Loucy (cell line): ENCODE measurements around the gene FGG.

Experiments
- H2AFZ ChIP-seq: fragments of 200-600 bp; sonication (generic); 2 replicates; pipeline ENCODE4 v1.6.0; 2016; ENCODE audit warnings: antibody characterized with exemption, mild to moderate bottlenecking, low read length, moderate library complexity
- H3F3A ChIP-seq: fragments of 200-600 bp; 2 replicates; pipeline ENCODE4 v1.6.0; 2016; ENCODE audit warnings: antibody characterized with exemption, low read depth, mild to moderate bottlenecking
- H3K27me3 ChIP-seq: fragments of 200-600 bp; sonication (generic); 2 replicates; pipeline ENCODE4 v1.6.1; 2014; ENCODE audit warnings: low read length, mild to moderate bottlenecking; ENCODE audit not compliant: insufficient read depth, poor library complexity, severe bottlenecking
- H3K36me3 ChIP-seq: fragments of 200-600 bp; sonication (generic); 2 replicates; pipeline ENCODE4 v1.6.1; 2016; ENCODE audit warnings: low read length; ENCODE audit not compliant: insufficient read depth
- H3K4me1 ChIP-seq: fragments of 200-600 bp; sonication (generic); 2 replicates; pipeline ENCODE4 v1.5.1; 2014; ENCODE audit warnings: low read length, mild to moderate bottlenecking; ENCODE audit not compliant: insufficient read depth, poor library complexity, severe bottlenecking
- H3K4me2 ChIP-seq: fragments of 200-600 bp; sonication (generic); 2 replicates; pipeline ENCODE4 v1.6.0; 2014; ENCODE audit warnings: antibody characterized with exemption, low read length, low read depth, mild to moderate bottlenecking; ENCODE audit not compliant: poor library complexity, severe bottlenecking
- H3K4me3 ChIP-seq: fragments of 200-600 bp; sonication (generic); 2 replicates; pipeline ENCODE4 v1.5.1; 2014; ENCODE audit warnings: low read length, mild to moderate bottlenecking, mixed read lengths; ENCODE audit not compliant: poor library complexity, severe bottlenecking
- H3K79me2 ChIP-seq: fragments of 200-600 bp; sonication (generic); 2 replicates; pipeline ENCODE4 v1.6.1; 2014; ENCODE audit warnings: low read length; ENCODE audit not compliant: insufficient read depth
- H3K9ac ChIP-seq: fragments of 200-600 bp; sonication (generic); 2 replicates; pipeline ENCODE4 v1.6.0; 2014; ENCODE audit warnings: mild to moderate bottlenecking, low read depth, low read length, moderate library complexity; ENCODE audit not compliant: poor library complexity, severe bottlenecking
- H3K9me2 ChIP-seq: fragments of 200-600 bp; sonication (generic); replicated peaks from 2 replicates; pipeline ENCODE4 v1.6.1; 2016; ENCODE audit warnings: low read depth, low read length, mixed read lengths
- H3K9me3 ChIP-seq: fragments of 200-600 bp; sonication (generic); 2 replicates; pipeline ENCODE4 v1.6.1; 2014; ENCODE audit warnings: mild to moderate bottlenecking, antibody characterized with exemption, low read length, low read depth; ENCODE audit not compliant: insufficient read depth
- H4K20me1 ChIP-seq: fragments of 200-600 bp; sonication (generic); 2 replicates; pipeline ENCODE4 v1.6.0; 2014; ENCODE audit warnings: antibody characterized with exemption, low read length, mild to moderate bottlenecking; ENCODE audit not compliant: insufficient read depth, poor library complexity, severe bottlenecking
- CTCF ChIP-seq: fragments of 200-600 bp; sonication (generic); conservative IDR thresholded peaks from 2 replicates; pipeline ENCODE4 v1.5.1; 2014; ENCODE audit warnings: mild to moderate bottlenecking, antibody characterized with exemption, low read length
- EZH2phosphoT487 ChIP-seq: fragments of 200-600 bp; IDR thresholded peaks from 2 replicates; pipeline ENCODE4 v1.6.1; 2018; ENCODE audit warnings: antibody characterized with exemption, mild to moderate bottlenecking, moderate library complexity, borderline replicate concordance

The FGG gene

GRCh38 chr4:154626793-154627484, 14.5 kb upstream of the FGG start:
- H3K9ac ChIP-seq, result no peak overlapping the region
- no peak overlapping the region for H2AFZ ChIP-seq

DNA sequence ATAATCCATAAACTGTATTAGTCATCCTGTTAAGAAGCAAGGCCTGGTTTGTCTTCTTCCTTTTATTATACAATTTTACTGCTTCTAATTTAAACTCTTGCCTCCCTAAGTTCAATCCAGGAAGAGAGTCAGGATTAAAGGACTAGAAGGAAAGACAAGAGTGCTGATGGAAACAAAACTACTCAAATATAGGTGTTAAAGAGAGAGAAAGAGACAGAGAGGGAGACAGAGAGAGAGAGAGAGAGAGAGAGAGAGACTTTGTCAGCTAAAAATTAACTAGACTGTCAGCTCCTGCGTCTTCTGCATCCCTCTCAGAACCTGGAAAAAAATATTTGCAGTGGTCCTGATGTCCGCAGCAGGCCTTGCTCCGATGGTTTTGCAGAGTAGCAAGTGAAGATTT, 13.5 kb upstream of the FGG start:
- no peaks in the 10 kb centered on the region for H3K4me1 ChIP-seq
- H3K36me3 ChIP-seq, result no peaks in the 10 kb centered on the region
- no peak overlapping the region for H2AFZ ChIP-seq
- H3K4me3 ChIP-seq, result no peak overlapping the region
- H3K27me3 ChIP-seq, result no peaks in the 10 kb centered on the region
- no peaks in the 10 kb centered on the region for H3F3A ChIP-seq
- H3K4me2 ChIP-seq, result no peak overlapping the region
- no peaks in the 10 kb centered on the region for H3K9me2 ChIP-seq
- no peaks in the 10 kb centered on the region for H4K20me1 ChIP-seq
- H3K79me2 ChIP-seq, result no peaks in the 10 kb centered on the region
- no peak for TF ChIP-seq CTCF
- TF ChIP-seq EZH2phosphoT487, result no peak
- H3K9me3 ChIP-seq, result no peaks in the 10 kb centered on the region
- H3K9ac ChIP-seq, result no peak overlapping the region

More at GRCh38 chr4:154626793-154627484, 14.5 kb upstream of the FGG start:
- Histone ChIP-seq H3K4me1 (no peaks in the 10 kb centered on the region), H3K9me3 (no peaks in the 10 kb centered on the region), H3K27me3 (no peaks in the 10 kb centered on the region), H3K4me3 (no peak overlapping the region), H4K20me1 (no peaks in the 10 kb centered on the region), H3F3A (no peaks in the 10 kb centered on the region), H3K36me3 (no peaks in the 10 kb centered on the region), H3K79me2 (no peaks in the 10 kb centered on the region), H3K9me2 (no peaks in the 10 kb centered on the region), H3K4me2 (no peak overlapping the region)
- no peak for TF ChIP-seq CTCF
- no peak for TF ChIP-seq EZH2phosphoT487

DNA sequence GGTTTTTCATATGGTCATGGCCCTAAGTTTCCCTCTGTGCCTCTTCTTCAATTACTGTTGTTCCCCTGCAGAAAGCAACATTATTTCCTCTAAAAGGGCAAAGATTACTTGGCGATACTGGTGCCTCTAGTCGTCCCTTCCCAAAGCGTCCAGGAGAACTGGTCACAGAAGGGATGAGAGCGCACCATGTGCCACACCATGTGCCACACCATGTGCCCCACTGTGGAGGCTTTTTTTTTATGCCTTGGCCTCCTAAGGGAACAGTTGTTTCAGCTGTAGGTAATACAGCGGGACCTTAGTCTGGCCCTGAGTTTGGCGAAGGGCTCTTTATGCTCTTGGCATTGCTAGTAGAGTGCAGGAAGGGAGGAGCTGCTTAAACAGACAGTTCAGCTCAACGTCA, 11.5 kb upstream of the FGG start:
- H3F3A ChIP-seq, result no peaks in the 10 kb centered on the region
- H3K4me3 ChIP-seq, result no peak overlapping the region
- TF ChIP-seq CTCF (no peak), EZH2phosphoT487 (no peak)
- no peak overlapping the region for H3K9ac ChIP-seq
- no peaks in the 10 kb centered on the region for H3K27me3 ChIP-seq
- H3K9me3 ChIP-seq, result no peaks in the 10 kb centered on the region
- H3K4me2 ChIP-seq, result no peak overlapping the region
- H3K4me1 ChIP-seq, result no peaks in the 10 kb centered on the region
- H3K9me2 ChIP-seq, result no peaks in the 10 kb centered on the region
- H3K36me3 ChIP-seq, result no peaks in the 10 kb centered on the region
- H4K20me1 ChIP-seq, result no peaks in the 10 kb centered on the region
- H2AFZ ChIP-seq, result no peak overlapping the region
- no peaks in the 10 kb centered on the region for H3K79me2 ChIP-seq
